SK-N-SH (cell line): ENCODE results near the gene OSGEP. TPM values are rescaled to one million over a fixed set of nuclear protein-coding genes. Genes with fewer than 3 reads are reported as not detected.
A peak's percentile ranks its signal among the peaks of the same experiment; 100 is the strongest.

Source experiments
- CTCF ChIP-seq: fragments of 200-600 bp; sonication (generic); IDR thresholded peaks from 2 replicates; pipeline ENCODE4 v1.6.1; 2017; ENCODE audit warnings: antibody characterized with exemption, mild to moderate bottlenecking, moderate library complexity
- ELF1 ChIP-seq: IDR thresholded peaks from 2 replicates; pipeline ENCODE4 v1.4.0; 2012
- EP300 ChIP-seq, 2 experiments: IDR thresholded peaks; 2 replicates each; pipeline versions ENCODE4 v1.4.0 to v1.6.1; 2012; ENCODE audit warnings: borderline replicate concordance in 1 of 2, low read depth in 1 of 2, low read length in 1 of 2
- EZH2phosphoT487 ChIP-seq: fragments of 200-600 bp; sonication (generic); IDR thresholded peaks from 2 replicates; pipeline ENCODE4 v1.6.1; 2017; ENCODE audit warnings: low read depth, mixed run types, mild to moderate bottlenecking, antibody characterized with exemption, moderate library complexity, borderline replicate concordance
- FOXJ3 ChIP-seq: sonication (generic); formaldehyde crosslinking; IDR thresholded peaks from 2 replicates; pipeline ENCODE4 v1.5.1; 2020; ENCODE audit warnings: mild to moderate bottlenecking, missing genetic modification reagents
- FOXM1 ChIP-seq: IDR thresholded peaks from 2 replicates; pipeline ENCODE4 v1.4.0; 2012; ENCODE audit warnings: low read depth, mild to moderate bottlenecking
- GATA2 ChIP-seq: sonication (generic); formaldehyde crosslinking; IDR thresholded peaks from 2 replicates; pipeline ENCODE4 v1.5.0; 2020; ENCODE audit warnings: mild to moderate bottlenecking, missing genetic modification reagents
- JUND ChIP-seq: IDR thresholded peaks from 2 replicates; pipeline ENCODE4 v1.4.0; 2012
- MEF2A ChIP-seq: IDR thresholded peaks from 2 replicates; pipeline ENCODE4 v1.4.0; 2012; ENCODE audit warnings: low read depth, borderline replicate concordance
- MXI1 ChIP-seq: IDR thresholded peaks from 2 replicates; pipeline ENCODE4 v1.6.1; 2012; ENCODE audit warnings: mild to moderate bottlenecking, low read depth, low read length, improper control_type of control experiment
- NFIC ChIP-seq: IDR thresholded peaks from 2 replicates; pipeline ENCODE4 v1.4.0; 2012; ENCODE audit warnings: borderline replicate concordance
- RCOR1 ChIP-seq: fragments of 150-350 bp; IDR thresholded peaks from 2 replicates; pipeline ENCODE4 v1.6.1; 2017; ENCODE audit warnings: antibody characterized with exemption, low read length
- RFX5 ChIP-seq: IDR thresholded peaks from 2 replicates; pipeline ENCODE4 v1.6.1; 2012; ENCODE audit warnings: mild to moderate bottlenecking, improper control_type of control experiment, low read length
- RXRA ChIP-seq: IDR thresholded peaks from 2 replicates; pipeline ENCODE4 v1.4.0; 2012; ENCODE audit warnings: low read depth, mild to moderate bottlenecking, borderline replicate concordance
- SIN3A ChIP-seq: IDR thresholded peaks from 2 replicates; pipeline ENCODE4 v1.6.1; 2012; ENCODE audit warnings: low read depth, mild to moderate bottlenecking, low read length, moderate library complexity, borderline replicate concordance
- SMC3 ChIP-seq: IDR thresholded peaks from 2 replicates; pipeline ENCODE4 v1.6.1; 2012; ENCODE audit warnings: low read depth, low read length, improper control_type of control experiment
- TAF1 ChIP-seq: IDR thresholded peaks from 2 replicates; pipeline ENCODE4 v1.6.1; 2012; ENCODE audit warnings: low read depth, mild to moderate bottlenecking, low read length, moderate library complexity, borderline replicate concordance
- TCF12 ChIP-seq: IDR thresholded peaks from 2 replicates; pipeline ENCODE4 v1.4.0; 2012
- TEAD4 ChIP-seq: IDR thresholded peaks from 2 replicates; pipeline ENCODE4 v1.4.0; 2012; ENCODE audit warnings: mild to moderate bottlenecking, borderline replicate concordance; ENCODE audit not compliant: insufficient read depth
- USF1 ChIP-seq: IDR thresholded peaks from 2 replicates; pipeline ENCODE4 v1.4.0; 2012; ENCODE audit warnings: low read depth, borderline replicate concordance
- YY1 ChIP-seq: IDR thresholded peaks from 2 replicates; pipeline ENCODE4 v1.4.0; 2012; ENCODE audit warnings: low read depth, mild to moderate bottlenecking
- ZBTB33 ChIP-seq: IDR thresholded peaks from 2 replicates; pipeline ENCODE4 v1.4.0; 2012; ENCODE audit warnings: low read depth, borderline replicate concordance
- polyA plus RNA-seq, 3 experiments: library from polyadenylated mRNA; depleted of rRNA; stranded (reverse); fragments of >200 nt; gene quantifications; 2 replicates each; pipeline ENCODE4 v1.2.3, GENCODE V29; 2012
- TF ChIP-seq, protein P1 (sequence below): IDR thresholded peaks from 2 replicates; pipeline ENCODE4 v1.4.0; 2012; ENCODE audit warnings: low read depth
- TF ChIP-seq, protein P2 (sequence below): fragments of 150-350 bp; IDR thresholded peaks from 2 replicates; pipeline ENCODE4 v1.6.1; 2016; ENCODE audit warnings: mild to moderate bottlenecking, low read depth, low read length
- TF ChIP-seq, protein P3 (sequence below): IDR thresholded peaks from 2 replicates; pipeline ENCODE4; 2012

The OSGEP gene
- polyA plus RNA-seq, 1 of the 3 experiments (the other 2 are of a cell fraction), result 32.9 TPM

DNA sequence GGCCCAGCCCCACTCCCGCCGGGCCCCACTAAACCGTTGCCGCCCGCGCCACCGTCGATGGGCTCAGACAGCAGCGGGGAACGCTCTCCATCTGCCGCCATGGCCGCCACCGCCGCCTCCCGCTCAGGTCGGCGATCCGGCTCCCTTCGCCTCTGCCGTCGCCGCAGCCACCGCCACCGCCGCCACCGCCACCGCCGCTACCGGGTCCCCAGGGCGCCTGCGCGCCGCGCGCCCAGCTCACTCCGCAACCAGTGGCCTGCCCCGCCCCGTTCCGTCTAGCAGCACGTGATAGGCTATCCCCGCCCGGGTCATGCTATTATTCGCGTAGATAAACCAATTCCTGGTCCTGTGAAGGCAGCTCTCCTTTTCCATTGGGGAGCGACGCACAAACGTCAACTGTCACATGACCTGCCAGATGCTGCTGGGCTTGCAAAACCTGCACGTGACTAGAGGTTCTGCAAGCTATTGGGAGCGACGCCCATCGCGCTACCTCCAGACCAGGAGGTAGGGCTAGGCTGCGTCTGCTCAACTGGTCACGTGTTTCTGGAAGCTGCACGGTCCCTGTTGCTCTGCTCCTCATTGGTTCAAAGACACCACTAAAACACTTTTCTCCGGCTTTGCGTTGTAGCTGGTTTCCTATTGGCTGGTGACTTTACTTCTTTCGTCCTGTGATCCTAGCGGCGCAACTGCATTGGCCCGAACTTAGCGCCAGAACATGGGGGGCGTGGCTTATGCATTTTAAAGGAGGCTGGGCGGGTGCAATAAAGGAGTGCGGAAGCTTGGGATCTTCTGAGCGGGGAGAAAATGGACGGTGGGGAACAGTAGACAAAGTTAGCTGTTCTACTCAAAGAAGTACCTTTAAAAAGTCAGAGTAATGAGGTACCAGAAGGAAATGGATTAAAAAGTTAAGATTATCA lies 6.9 kb upstream of the OSGEP start, which contains the start of gene PIP4P1 (continued):
- TF ChIP-seq ZBTB33, result no peak
- TF ChIP-seq, protein P1, sequence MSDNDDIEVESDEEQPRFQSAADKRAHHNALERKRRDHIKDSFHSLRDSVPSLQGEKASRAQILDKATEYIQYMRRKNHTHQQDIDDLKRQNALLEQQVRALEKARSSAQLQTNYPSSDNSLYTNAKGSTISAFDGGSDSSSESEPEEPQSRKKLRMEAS, result peak; percentile 97
- TF ChIP-seq MXI1, result peak; percentile 89
- TF ChIP-seq MEF2A, result no peak
- TF ChIP-seq ELF1, result peak; percentile 79; the same call in 1 of the 2 replicates
- peak; percentile 86 for TF ChIP-seq RFX5
- TF ChIP-seq, protein P2, sequence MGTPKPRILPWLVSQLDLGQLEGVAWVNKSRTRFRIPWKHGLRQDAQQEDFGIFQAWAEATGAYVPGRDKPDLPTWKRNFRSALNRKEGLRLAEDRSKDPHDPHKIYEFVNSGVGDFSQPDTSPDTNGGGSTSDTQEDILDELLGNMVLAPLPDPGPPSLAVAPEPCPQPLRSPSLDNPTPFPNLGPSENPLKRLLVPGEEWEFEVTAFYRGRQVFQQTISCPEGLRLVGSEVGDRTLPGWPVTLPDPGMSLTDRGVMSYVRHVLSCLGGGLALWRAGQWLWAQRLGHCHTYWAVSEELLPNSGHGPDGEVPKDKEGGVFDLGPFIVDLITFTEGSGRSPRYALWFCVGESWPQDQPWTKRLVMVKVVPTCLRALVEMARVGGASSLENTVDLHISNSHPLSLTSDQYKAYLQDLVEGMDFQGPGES, result peak; percentile 70
- TF ChIP-seq EP300 (IDR thresholded peaks at IDR 0.05; ENCODE audit: borderline replicate concordance in 1 of 2, low read depth in 1 of 2, low read length in 1 of 2), result peak in 1 of 2 experiments; percentile 41; a peak in 1 of 4 replicates
- TF ChIP-seq, protein P3, sequence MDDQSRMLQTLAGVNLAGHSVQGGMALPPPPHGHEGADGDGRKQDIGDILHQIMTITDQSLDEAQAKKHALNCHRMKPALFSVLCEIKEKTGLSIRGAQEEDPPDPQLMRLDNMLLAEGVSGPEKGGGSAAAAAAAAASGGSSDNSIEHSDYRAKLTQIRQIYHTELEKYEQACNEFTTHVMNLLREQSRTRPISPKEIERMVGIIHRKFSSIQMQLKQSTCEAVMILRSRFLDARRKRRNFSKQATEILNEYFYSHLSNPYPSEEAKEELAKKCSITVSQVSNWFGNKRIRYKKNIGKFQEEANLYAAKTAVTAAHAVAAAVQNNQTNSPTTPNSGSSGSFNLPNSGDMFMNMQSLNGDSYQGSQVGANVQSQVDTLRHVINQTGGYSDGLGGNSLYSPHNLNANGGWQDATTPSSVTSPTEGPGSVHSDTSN, result peak; percentile 64
- TF ChIP-seq RXRA, result no peak
- TF ChIP-seq TAF1, result peak; percentile 56; the same call in 1 of the 2 replicates
- peak; percentile 57; the same call in 1 of the 2 replicates for TF ChIP-seq FOXM1
- TF ChIP-seq SIN3A, result peak; percentile 11; the same call in 1 of the 2 replicates
- no peak for TF ChIP-seq JUND
- TF ChIP-seq CTCF, result no peak
- TF ChIP-seq GATA2 (CRISPR knock-in tag), result no peak
- TF ChIP-seq FOXJ3 (CRISPR knock-in tag), result no peak
- no peak for TF ChIP-seq SMC3
- TF ChIP-seq YY1, result peak; percentile 42; the same call in 1 of the 2 replicates
- TF ChIP-seq USF1, result peak; percentile 99
- no peak for TF ChIP-seq EZH2phosphoT487
- peak; percentile 59; the same call in 1 of the 2 replicates for TF ChIP-seq TCF12
- TF ChIP-seq RCOR1, result peak; percentile 26; the same call in 1 of the 2 replicates
- TF ChIP-seq TEAD4, result no peak
- TF ChIP-seq NFIC, result no peak
